Keratinocyte (primary cell): ENCODE data around the gene MTCL1. TPM values are rescaled to one million over a fixed set of nuclear protein-coding genes. Genes with fewer than 3 reads are reported as not detected.

ENCODE experiments used
- DNase-seq: peaks from one replicate; pipeline ENCODE4 v3.0.0-alpha.2; 2011; ENCODE audit warnings: low read depth, missing footprints, low spot score
- FAIRE-seq: peaks from 2 replicates; lab custom pipeline; 2011; peaks lifted over from hg19 to GRCh38; lab: Jason Lieb, UNC
- H2AFZ ChIP-seq: 2 replicates; pipeline ENCODE4 v1.6.0; 2012; ENCODE audit warnings: low read length, control low read depth, inconsistent platforms; ENCODE audit not compliant: control insufficient read depth
- H3K27ac ChIP-seq: 2 replicates; pipeline ENCODE4 v1.5.1; 2011; ENCODE audit warnings: low read length; ENCODE audit not compliant: control insufficient read depth, insufficient read depth
- H3K27me3 ChIP-seq: 3 replicates; pipeline ENCODE4 v1.6.0; 2011; ENCODE audit warnings: low read length; ENCODE audit not compliant: control insufficient read depth, insufficient read depth; ENCODE audit errors: extremely low read depth
- H3K36me3 ChIP-seq, 2 experiments: 2 replicates in 1 of 2; 3 replicates in 1 of 2; pipeline ENCODE4 v1.5.1; 2011; ENCODE audit warnings: low read length in 2 of 2, mild to moderate bottlenecking in 1 of 2; ENCODE audit not compliant: control insufficient read depth in 2 of 2, insufficient read depth in 2 of 2; ENCODE audit errors: extremely low read depth in 1 of 2
- H3K4me1 ChIP-seq: 3 replicates; pipeline ENCODE4 v1.5.1; 2011; ENCODE audit warnings: low read length; ENCODE audit not compliant: control insufficient read depth, insufficient read depth; ENCODE audit errors: extremely low read depth
- H3K4me2 ChIP-seq: 3 replicates; pipeline ENCODE4 v1.6.0; 2011; ENCODE audit warnings: low read depth, low read length; ENCODE audit not compliant: control insufficient read depth, insufficient read depth; ENCODE audit errors: extremely low read depth
- H3K4me3 ChIP-seq, 3 experiments: fragments of 200-600 bp in 1 of 3; sonication (generic) in 1 of 3; 2 replicates in 2 of 3; 3 replicates in 1 of 3; pipeline ENCODE4 v1.5.1; 2011 to 2016; ENCODE audit warnings: low read length in 3 of 3, mild to moderate bottlenecking in 3 of 3, control low read depth in 2 of 3, inconsistent platforms in 1 of 3, low read depth in 1 of 3, mixed read lengths in 1 of 3, mixed run types in 1 of 3, moderate library complexity in 1 of 3; ENCODE audit not compliant: control insufficient read depth in 2 of 3, insufficient read depth in 2 of 3; ENCODE audit errors: extremely low read depth in 1 of 3
- H3K79me2 ChIP-seq: 2 replicates; pipeline ENCODE4 v1.6.0; 2012; ENCODE audit warnings: low read length; ENCODE audit not compliant: control insufficient read depth, insufficient read depth
- H3K9ac ChIP-seq: 3 replicates; pipeline ENCODE4 v1.6.0; 2011; ENCODE audit warnings: low read length; ENCODE audit not compliant: control insufficient read depth, insufficient read depth; ENCODE audit errors: extremely low read depth
- H3K9me1 ChIP-seq: 3 replicates; pipeline ENCODE4 v1.6.0; 2011; ENCODE audit warnings: low read length; ENCODE audit not compliant: control insufficient read depth, insufficient read depth; ENCODE audit errors: extremely low read depth
- H3K9me3 ChIP-seq: 2 replicates; pipeline ENCODE4 v1.5.1; 2012; ENCODE audit warnings: low read depth, low read length; ENCODE audit not compliant: control insufficient read depth
- H4K20me1 ChIP-seq: 3 replicates; pipeline ENCODE4 v1.6.0; 2011; ENCODE audit warnings: low read length; ENCODE audit not compliant: control insufficient read depth, insufficient read depth; ENCODE audit errors: extremely low read depth
- EZH2 ChIP-seq: IDR thresholded peaks from one replicate; pipeline ENCODE4 v1.6.1; 2012; ENCODE audit warnings: inconsistent platforms, mild to moderate bottlenecking, low read length, moderate library complexity
- dilution Hi-C: fragments of 300-500 bp; cut with MboI; formaldehyde crosslinking; loops from one replicate; pipeline ENCODE4 v1.7.0; 2020; ENCODE audit warnings: low sequenced_read_pairs; ENCODE audit not compliant: extremely low pct_ligation_motif_present
- polyA plus RNA-seq, 5 experiments: library from polyadenylated mRNA; depleted of rRNA in 3 of 5; stranded (reverse) in 3 of 5; stranded (forward) in 1 of 5; unstranded in 1 of 5; fragments of >200 nt; gene quantifications; 1 replicate in 1 of 5; 2 replicates in 3 of 5; 3 replicates in 1 of 5; pipeline versions ENCODE4 v1.2.1 to v1.2.3, GENCODE V29; 2011 to 2012; ENCODE audit warnings: missing spikeins in 2 of 5, low read depth in 1 of 5, low replicate concordance in 1 of 5
- TF ChIP-seq, protein P1 (sequence below), 3 experiments: IDR thresholded peaks in 1 of 3; conservative IDR thresholded peaks in 1 of 3; optimal IDR thresholded peaks in 1 of 3; 2 replicates in 2 of 3; 3 replicates in 1 of 3; pipeline versions ENCODE3 to v1.5.1; 2011; ENCODE audit warnings: low read length in 3 of 3, mild to moderate bottlenecking in 3 of 3, moderate library complexity in 2 of 3, control low read depth in 1 of 3, inconsistent platforms in 1 of 3; ENCODE audit not compliant: insufficient read depth in 2 of 3; ENCODE audit errors: extremely low read depth in 1 of 3

MTCL1 gene
- polyA plus RNA-seq, 1 donor (not counting 4 experiments of a cell fraction or from before 2014, with no cell fraction given): 15.4 TPM

DNA sequence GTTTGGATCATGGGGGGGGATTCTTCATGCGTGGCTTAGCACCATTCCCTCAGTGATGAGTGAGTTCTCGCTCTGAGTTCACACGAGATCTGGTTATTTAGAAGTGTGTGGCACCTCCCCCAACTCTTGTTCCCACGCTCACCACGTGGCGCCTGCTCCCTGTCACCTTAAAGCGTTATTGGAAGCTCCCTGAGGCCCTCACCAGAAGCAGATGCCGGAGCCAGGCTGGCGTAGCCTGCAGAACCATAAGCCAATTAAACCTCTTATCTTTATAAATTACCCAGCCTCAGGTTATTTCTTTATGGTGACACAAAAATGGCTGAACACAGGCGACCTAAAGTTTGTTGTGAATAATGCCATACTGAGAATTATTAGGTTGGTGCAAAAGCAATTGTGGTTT lies 10.5 kb upstream of the MTCL1 start:
- Histone ChIP-seq H3K27ac (no peak overlapping the region), H4K20me1 (no peaks in the 10 kb centered on the region), H3K79me2 (no peaks in the 10 kb centered on the region), H3K4me1 (no peaks in the 10 kb centered on the region), H3K9ac (no peak overlapping the region), H3K36me3 (no peaks in the 10 kb centered on the region), H3K9me3 (no peaks in the 10 kb centered on the region), H2AFZ (no peak overlapping the region), H3K9me1 (no peaks in the 10 kb centered on the region), H3K4me2 (no peak overlapping the region), H3K4me3 (no peak overlapping the region), H3K27me3 (no peaks in the 10 kb centered on the region)
- dilution Hi-C loops: no loop called here
- no peak for TF ChIP-seq EZH2
- TF ChIP-seq, protein P1, sequence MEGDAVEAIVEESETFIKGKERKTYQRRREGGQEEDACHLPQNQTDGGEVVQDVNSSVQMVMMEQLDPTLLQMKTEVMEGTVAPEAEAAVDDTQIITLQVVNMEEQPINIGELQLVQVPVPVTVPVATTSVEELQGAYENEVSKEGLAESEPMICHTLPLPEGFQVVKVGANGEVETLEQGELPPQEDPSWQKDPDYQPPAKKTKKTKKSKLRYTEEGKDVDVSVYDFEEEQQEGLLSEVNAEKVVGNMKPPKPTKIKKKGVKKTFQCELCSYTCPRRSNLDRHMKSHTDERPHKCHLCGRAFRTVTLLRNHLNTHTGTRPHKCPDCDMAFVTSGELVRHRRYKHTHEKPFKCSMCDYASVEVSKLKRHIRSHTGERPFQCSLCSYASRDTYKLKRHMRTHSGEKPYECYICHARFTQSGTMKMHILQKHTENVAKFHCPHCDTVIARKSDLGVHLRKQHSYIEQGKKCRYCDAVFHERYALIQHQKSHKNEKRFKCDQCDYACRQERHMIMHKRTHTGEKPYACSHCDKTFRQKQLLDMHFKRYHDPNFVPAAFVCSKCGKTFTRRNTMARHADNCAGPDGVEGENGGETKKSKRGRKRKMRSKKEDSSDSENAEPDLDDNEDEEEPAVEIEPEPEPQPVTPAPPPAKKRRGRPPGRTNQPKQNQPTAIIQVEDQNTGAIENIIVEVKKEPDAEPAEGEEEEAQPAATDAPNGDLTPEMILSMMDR (optimal IDR thresholded peaks at IDR 0.05 in 1 of 3, IDR thresholded peaks at IDR 0.05 in 1 of 3, conservative IDR thresholded peaks at IDR 0.05 in 1 of 3; ENCODE audit: extremely low read depth in 1 of 3, insufficient read depth in 2 of 3, low read length in 3 of 3): no peak
- DNase-seq (no peak), FAIRE-seq (no peak)

DNA sequence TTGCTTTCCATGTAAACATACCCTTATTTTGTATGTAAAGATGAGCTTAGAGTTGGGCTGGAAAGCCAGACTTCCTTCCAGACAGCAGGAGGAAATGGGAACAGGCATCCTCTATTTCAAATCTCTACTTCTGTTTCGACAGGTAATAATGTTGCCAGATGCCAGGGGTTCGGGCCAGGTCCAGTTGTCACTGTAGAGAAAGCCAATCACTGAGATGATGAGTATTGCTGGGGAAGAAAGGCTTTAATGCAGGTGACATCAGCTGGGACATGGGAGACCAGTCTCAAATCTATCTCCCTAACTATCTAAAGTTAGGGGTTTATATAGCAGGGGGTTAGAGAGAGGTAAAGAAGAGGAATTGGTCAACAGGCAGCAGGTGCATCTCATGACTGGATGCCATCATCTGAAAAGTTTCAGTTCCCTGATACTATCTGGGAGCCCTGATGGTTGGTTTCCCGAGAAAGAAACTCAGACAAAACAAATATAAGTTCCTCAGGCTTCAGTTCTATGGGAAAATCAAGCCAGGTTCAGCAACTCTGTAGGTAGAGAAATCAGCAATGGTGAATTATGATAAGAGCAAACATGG lies 9.3 kb upstream of the MTCL1 start:
- Histone ChIP-seq H3K4me1 (no peaks in the 10 kb centered on the region), H2AFZ (no peak overlapping the region), H3K27me3 (no peaks in the 10 kb centered on the region), H3K4me2 (no peak overlapping the region), H3K4me3 (no peak overlapping the region), H3K27ac (no peak overlapping the region), H3K36me3 (no peaks in the 10 kb centered on the region), H3K9me3 (no peaks in the 10 kb centered on the region), H3K79me2 (no peaks in the 10 kb centered on the region), H3K9me1 (no peaks in the 10 kb centered on the region), H3K9ac (no peak overlapping the region), H4K20me1 (no peaks in the 10 kb centered on the region)
- FAIRE-seq (no peak), DNase-seq (no peak)
- dilution Hi-C loops: no loop called here
- no peak for TF ChIP-seq EZH2
- TF ChIP-seq, protein P1 (optimal IDR thresholded peaks at IDR 0.05 in 1 of 3, IDR thresholded peaks at IDR 0.05 in 1 of 3, conservative IDR thresholded peaks at IDR 0.05 in 1 of 3; ENCODE audit: extremely low read depth in 1 of 3, insufficient read depth in 2 of 3, low read length in 3 of 3): no peak
